Thyroid gland (tissue), 4 donors: ENCODE results near the gene FANCD2. TPM values are rescaled to one million over a fixed set of nuclear protein-coding genes. Genes with fewer than 3 reads are reported as not detected.
A peak's percentile ranks its signal among the peaks of the same experiment; 100 is the strongest.
"Not testable (repeated sequence)": the region's sequence is repeated elsewhere in the genome, so short reads cannot be mapped to it uniquely, and the experiment has no call there.

Experiments used
- DNase-seq, 2 donors: peaks; one replicate each; pipeline ENCODE4 v3.0.0-alpha.2; 2019
- H3K27ac ChIP-seq, 3 donors: fragments of 200-600 bp; sonication (generic); 1 replicate in 2 of 3; 2 replicates in 1 of 3; pipeline ENCODE4 v1.5.1; 2016 to 2019; ENCODE audit warnings: mild to moderate bottlenecking in 1 of 3, moderate library complexity in 1 of 3
- H3K27me3 ChIP-seq: fragments of 200-600 bp; sonication (generic); one replicate; pipeline ENCODE4 v1.5.1; 2019
- H3K36me3 ChIP-seq, 2 donors: fragments of 200-600 bp; sonication (generic); one replicate each; pipeline ENCODE4 v1.5.1; 2016 to 2019
- H3K4me1 ChIP-seq, 2 donors: fragments of 200-600 bp; sonication (generic); one replicate each; pipeline ENCODE4 v1.5.1; 2017 to 2019
- H3K4me3 ChIP-seq, 3 donors: fragments of 200-600 bp; sonication (generic); replicated peaks in 1 of 3; 1 replicate in 2 of 3; 2 replicates in 1 of 3; pipeline ENCODE4 v1.5.1; 2016; ENCODE audit warnings: mild to moderate bottlenecking in 1 of 3
- H3K9me3 ChIP-seq: fragments of 200-600 bp; sonication (generic); one replicate; pipeline ENCODE4 v1.5.1; 2017
- CTCF ChIP-seq, 6 experiments: fragments of 200-600 bp in 3 of 6; fragments of 450-650 bp in 3 of 6; sonication (generic) in 3 of 6; IDR thresholded peaks; one replicate each; pipeline ENCODE4 v1.5.1; 2016 to 2019; ENCODE audit warnings: antibody characterized with exemption in 6 of 6, mild to moderate bottlenecking in 2 of 6, inconsistent platforms in 1 of 6, moderate library complexity in 1 of 6
- POLR2A ChIP-seq, 2 donors: fragments of 450-650 bp; IDR thresholded peaks; one replicate each; pipeline ENCODE4 v1.6.1; 2017; ENCODE audit warnings: antibody characterized with exemption in 2 of 2, mild to moderate bottlenecking in 2 of 2, moderate library complexity in 1 of 2
- WGBS, 2 donors: methylation state at CpG; one replicate each; pipeline ENCODE4 v1.1.5; 2017; 5-methylcytosine and 5-hydroxymethylcytosine counted together
- intact Hi-C: fragments of 100-400 bp; cut with DNase I; formaldehyde crosslinking; loops from one replicate; pipeline ENCODE4 v1.15.1; 2023
- total RNA-seq, 4 donors: library from RNA; depleted of rRNA; stranded (reverse); fragments of >200 nt; gene quantifications; one replicate each; pipeline ENCODE4 v1.2.3, GENCODE V29; 2016

The FANCD2 gene
- total RNA-seq, 4 donors from 2014 or later, result 2.0 to 7.9 (median 4.4) TPM

GRCh38 chr3:10004960-10005564 is 21.2 kb upstream of the FANCD2 start:
- no peaks in the 10 kb centered on the region for H3K9me3 ChIP-seq
- TF ChIP-seq CTCF (IDR thresholded peaks at IDR 0.05) (no peak), POLR2A (IDR thresholded peaks at IDR 0.05) (no peak)
- peaks cover 19 to 36% of the 10 kb centered on the region in 2 donors for H3K4me1 ChIP-seq
- no peaks in the 10 kb centered on the region for H3K27me3 ChIP-seq
- H3K36me3 ChIP-seq, result no peaks in the 10 kb centered on the region
- intact Hi-C loops, result no loop called here
- DNase-seq, result no peak
- H3K4me3 ChIP-seq, result no peak overlapping the region
- no peak overlapping the region for H3K27ac ChIP-seq
- 88 to 92% methylated on average over 5 of the region's 5 CpGs for WGBS, 2 donors

- intact Hi-C loops, result no loop called here
- no peak for DNase-seq
- Histone ChIP-seq H3K4me3 (no peak overlapping the region), H3K9me3 (no peaks in the 10 kb centered on the region), H3K36me3 (no peaks in the 10 kb centered on the region), H3K27ac (no peak overlapping the region), H3K4me1 (peaks cover 27 to 43% of the 10 kb centered on the region in 2 donors), H3K27me3 (no peaks in the 10 kb centered on the region)
- WGBS, 2 donors, result 75 to 78% methylated on average over 10 of the region's 10 CpGs
- TF ChIP-seq POLR2A (IDR thresholded peaks at IDR 0.05) (no peak), CTCF (IDR thresholded peaks at IDR 0.05) (no peak)
These were observed 20.0 kb upstream of the FANCD2 start for GRCh38 chr3:10006048-10006761.

- peaks cover 31 to 49% of the 10 kb centered on the region in 2 donors for H3K4me1 ChIP-seq
- DNase-seq, result no peak
- H3K36me3 ChIP-seq, result no peaks in the 10 kb centered on the region
- no peaks in the 10 kb centered on the region for H3K27me3 ChIP-seq
- intact Hi-C loops, result no loop called here
- H3K9me3 ChIP-seq, result no peaks in the 10 kb centered on the region
- H3K27ac ChIP-seq, result no peak overlapping the region
- 59 to 62% methylated on average over 8 of the region's 8 CpGs for WGBS, 2 donors
- H3K4me3 ChIP-seq, result no peak overlapping the region
- TF ChIP-seq CTCF (IDR thresholded peaks at IDR 0.05) (no peak), POLR2A (IDR thresholded peaks at IDR 0.05) (no peak)
These were observed 19.5 kb upstream of the FANCD2 start for GRCh38 chr3:10006762-10007090.

GRCh38 chr3:10007126-10007782 is 19.0 kb upstream of the FANCD2 start:
- Histone ChIP-seq H3K9me3 (no peaks in the 10 kb centered on the region), H3K27ac (peak overlapping the region in 1 of 3 donors; percentile 17), H3K4me3 (no peak overlapping the region), H3K4me1 (peaks cover 31 to 50% of the 10 kb centered on the region in 2 donors), H3K36me3 (no peaks in the 10 kb centered on the region), H3K27me3 (no peaks in the 10 kb centered on the region)
- TF ChIP-seq CTCF (IDR thresholded peaks at IDR 0.05), result no peak
- TF ChIP-seq POLR2A (IDR thresholded peaks at IDR 0.05), result no peak
- intact Hi-C loops, result no loop called here
- peak; percentile 45 to 48 for DNase-seq
- 48 to 56% methylated on average over 4 to 7 of the region's 7 CpGs for WGBS, 2 donors

GRCh38 chr3:10008216-10008587 is 18.0 kb upstream of the FANCD2 start:
- H3K27me3 ChIP-seq, H3K4me3 ChIP-seq, H3K36me3 ChIP-seq, H3K9me3 ChIP-seq, DNase-seq, intact Hi-C loops: not testable (repeated sequence)
- Histone ChIP-seq H3K4me1 (peaks cover 31 to 50% of the 10 kb centered on the region in 2 donors), H3K27ac (peak overlapping the region in 1 of 3 donors; percentile 69)
- WGBS, 2 donors, result 80% methylated on average over 1 to 2 of the region's 4 CpGs
